ENCODE data around the gene OSBPL6. TPM values are rescaled to one million over a fixed set of nuclear protein-coding genes. Genes with fewer than 3 reads are reported as not detected.

OSBPL6 gene
- total and polyA plus RNA-seq, 2 of the 13 experiments (the other 11 are each of a cell fraction or from before 2014, with no cell fraction given): 0.03 to 0.11 TPM

- TF ChIP-seq HNF1B (CRISPR knock-in tag; IDR thresholded peaks at IDR 0.05) (peak; percentile 77), KLF6 (CRISPR knock-in tag; IDR thresholded peaks at IDR 0.05) (0 out of 2 replicates have a peak, but pooled peaks have one; percentile 49), ZNF451 (CRISPR knock-in tag; IDR thresholded peaks at IDR 0.05) (0 out of 2 replicates have a peak, but pooled peaks have one; percentile 9), NFATC3 (CRISPR knock-in tag; IDR thresholded peaks at IDR 0.05) (no peak), NFKBIZ (CRISPR knock-in tag; IDR thresholded peaks at IDR 0.05) (peak; percentile 72), ZNF703 (CRISPR knock-in tag; IDR thresholded peaks at IDR 0.05; ENCODE audit: borderline replicate concordance) (peak; percentile 99), DR1 (CRISPR knock-in tag; IDR thresholded peaks at IDR 0.05) (no peak), GATAD2A (CRISPR knock-in tag; IDR thresholded peaks at IDR 0.05) (peak; percentile 87), HNF1A (IDR thresholded peaks at IDR 0.05; ENCODE audit: low read depth) (peak; percentile 64), HNF1A (CRISPR knock-in tag; IDR thresholded peaks at IDR 0.05; ENCODE audit: borderline replicate concordance) (no peak), ZNF335 (CRISPR knock-in tag; IDR thresholded peaks at IDR 0.05) (0 out of 2 replicates have a peak, but pooled peaks have one; percentile 56), THAP11 (CRISPR knock-in tag; IDR thresholded peaks at IDR 0.05) (peak; percentile 72), ZNF331 (CRISPR knock-in tag; IDR thresholded peaks at IDR 0.05) (peak; percentile 25; the same call in 1 of the 2 replicates), RARA (CRISPR knock-in tag; IDR thresholded peaks at IDR 0.05) (peak; percentile 90), RERE (CRISPR knock-in tag; IDR thresholded peaks at IDR 0.05; ENCODE audit: low read depth) (peak; percentile 100), ZNF710 (CRISPR knock-in tag; IDR thresholded peaks at IDR 0.05; ENCODE audit: borderline replicate concordance) (peak; percentile 78; the same call in 1 of the 2 replicates), SIX1 (CRISPR knock-in tag; IDR thresholded peaks at IDR 0.05; ENCODE audit: borderline replicate concordance) (peak; percentile 54; the same call in 1 of the 2 replicates), MBD4 (IDR thresholded peaks at IDR 0.05; ENCODE audit: borderline replicate concordance, low read length) (0 out of 2 replicates have a peak, but pooled peaks have one; percentile 89)
Observed at GRCh38 chr2:178193496-178193822, 853 bp upstream of the OSBPL6 start (continued).
